Stimulated activated CD4-positive, alpha-beta T cell treated with anti-CD3 and anti-CD28 coated beads, Interleukin-15, amount 100 ng/mL, for 48 hours (primary cell): ENCODE measurements around the gene ZNF581.

Experiments
- DNase-seq, 2 donors: peaks; one replicate each; pipeline ENCODE4 v3.0.0-alpha.2; 2020; ENCODE audit warnings: low read depth in 2 of 2

The ZNF581 gene

DNA sequence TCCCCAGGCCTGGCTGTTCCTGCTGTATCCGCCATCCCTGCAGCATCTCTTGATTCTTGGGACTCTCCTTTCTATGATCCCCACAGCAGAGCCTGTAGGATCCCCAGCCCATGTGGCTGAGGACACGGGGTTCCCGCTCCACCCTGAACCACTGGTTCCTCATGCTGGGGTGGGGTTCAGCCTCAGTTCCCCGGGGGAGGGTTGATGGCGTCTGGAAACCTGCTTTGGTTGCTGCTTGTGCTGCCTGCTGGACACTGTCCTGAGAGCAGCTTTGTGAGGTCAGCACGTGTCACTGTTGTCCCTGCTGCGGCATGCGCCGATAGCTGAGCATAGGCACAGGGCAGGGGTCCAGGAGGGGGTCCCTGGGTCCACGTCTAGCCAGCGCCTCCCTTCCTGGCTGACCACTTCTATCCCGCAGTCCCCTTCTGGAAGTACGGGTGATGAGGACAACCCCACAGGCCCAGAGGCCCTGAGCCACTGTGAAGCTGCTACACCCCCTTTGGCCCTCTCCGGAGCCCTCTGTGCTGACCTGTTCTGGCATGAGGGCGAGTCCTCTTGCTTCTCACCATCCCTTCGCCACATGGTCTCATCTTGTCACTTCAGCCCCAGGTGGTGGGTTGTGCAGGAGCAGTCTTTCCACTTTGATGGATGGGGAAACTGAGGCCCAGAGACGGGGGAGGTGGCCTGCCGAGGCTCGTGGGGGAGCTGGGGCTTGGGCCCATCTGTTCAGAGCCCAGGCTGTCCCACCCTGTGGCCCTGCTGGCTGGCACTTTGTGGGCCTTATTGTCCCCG, 37.1 kb downstream of the ZNF581 start:
- DNase-seq, result no peak

- DNase-seq, result no peak
These were observed 38.0 kb downstream of the ZNF581 start for GRCh38 chr19:55681131-55682092.

DNA sequence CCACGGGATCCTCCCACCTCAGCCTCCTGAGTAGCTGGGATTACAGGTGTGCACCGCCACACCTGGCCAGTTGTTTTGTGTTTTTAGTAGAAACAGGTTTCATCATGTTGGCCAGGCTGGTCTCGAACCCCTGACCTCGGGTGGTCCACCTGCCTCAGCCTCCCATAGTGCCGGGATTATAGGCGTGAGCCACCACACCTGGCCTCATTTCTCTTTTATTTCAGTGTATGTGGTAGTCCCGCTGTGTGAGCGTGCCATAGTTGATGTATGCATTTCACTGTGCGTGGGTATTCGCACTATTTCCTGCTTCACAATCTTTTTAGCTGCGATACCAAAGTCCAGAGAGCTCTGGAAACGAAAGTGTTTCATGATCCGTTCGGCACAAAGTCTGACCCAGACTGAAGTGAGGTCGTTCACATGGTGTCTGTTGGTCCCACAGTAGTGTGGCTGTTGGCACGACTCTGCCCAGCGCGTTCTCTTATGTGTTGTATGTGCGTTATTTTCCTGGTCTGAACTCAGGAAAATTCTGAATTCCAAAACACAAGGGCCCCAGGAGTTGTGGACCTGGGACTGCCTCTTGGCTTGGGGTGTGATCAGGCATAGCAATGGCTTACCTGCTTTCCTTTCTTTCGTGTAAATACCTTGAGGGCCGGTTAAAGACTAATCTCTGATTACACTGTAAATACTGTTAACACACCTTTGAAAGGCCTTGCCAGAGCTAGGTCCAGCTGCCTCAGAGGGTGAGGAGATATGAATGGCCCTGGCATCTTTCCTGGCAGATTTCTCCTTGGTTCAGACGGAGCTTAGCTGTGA, 40.2 kb downstream of the ZNF581 start:
- no peak for DNase-seq

GRCh38 chr19:55684946-55685681, 41.7 kb downstream of the ZNF581 start:
- no peak for DNase-seq

DNA sequence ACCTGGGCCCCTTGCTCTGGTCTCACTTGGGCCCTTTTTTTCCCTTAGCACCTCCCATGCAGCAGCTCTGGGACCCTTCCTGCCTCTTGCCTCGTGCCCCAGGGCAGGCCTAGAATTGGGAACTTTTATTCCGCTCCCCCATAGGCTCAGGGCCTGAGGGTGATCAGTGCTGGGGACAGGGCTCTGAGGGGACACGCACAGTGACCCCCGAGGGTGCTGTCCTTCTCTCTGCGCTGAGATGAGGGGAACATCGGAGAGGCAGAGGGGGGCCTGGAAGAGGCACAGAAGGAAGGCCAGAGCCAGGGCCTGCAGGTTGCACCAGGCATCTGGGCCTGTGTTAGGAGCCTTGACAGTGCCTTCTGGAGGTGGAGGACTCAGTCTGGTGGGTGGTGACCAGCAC, 42.3 kb downstream of the ZNF581 start:
- DNase-seq, result no peak

DNA sequence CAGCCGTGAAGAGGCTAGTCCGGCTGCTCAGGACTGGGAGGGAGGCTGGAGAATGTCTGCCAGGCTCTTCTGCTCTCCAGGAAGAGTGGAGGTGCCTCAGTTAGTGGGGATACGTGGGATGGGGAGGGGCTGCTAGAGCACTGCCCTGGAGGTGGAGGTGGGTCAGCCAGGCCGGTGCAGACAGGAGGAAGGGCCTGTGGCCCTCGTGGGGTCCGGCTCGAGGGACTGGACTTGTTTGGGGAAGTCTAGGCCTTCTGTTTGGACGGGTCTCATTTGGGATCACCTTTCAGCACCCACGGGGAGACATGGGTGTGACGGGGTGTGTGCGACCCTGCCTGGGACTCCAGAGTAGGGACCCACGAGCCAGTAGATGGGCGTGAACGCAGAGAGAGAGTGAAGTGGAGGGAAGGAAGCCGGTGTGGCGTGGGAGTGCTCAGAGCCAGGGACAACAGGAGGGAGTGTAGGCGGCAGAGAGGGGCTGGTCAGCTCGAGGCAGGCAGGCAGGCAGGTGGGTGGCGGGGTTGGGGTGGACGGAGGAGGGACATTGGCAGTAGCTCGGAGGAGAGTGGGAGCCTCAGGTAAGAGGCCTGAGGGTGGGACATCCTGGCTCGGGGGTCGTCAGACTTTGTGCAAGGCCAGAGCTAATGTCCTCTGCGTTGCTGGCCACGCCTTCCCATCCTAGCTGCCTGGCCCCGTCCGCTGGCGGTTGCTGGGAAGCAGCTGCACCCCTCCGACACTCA, 43.0 kb downstream of the ZNF581 start:
- DNase-seq, result no peak

- no peak for DNase-seq
These were observed 44.1 kb downstream of the ZNF581 start for GRCh38 chr19:55687281-55688201.

DNA sequence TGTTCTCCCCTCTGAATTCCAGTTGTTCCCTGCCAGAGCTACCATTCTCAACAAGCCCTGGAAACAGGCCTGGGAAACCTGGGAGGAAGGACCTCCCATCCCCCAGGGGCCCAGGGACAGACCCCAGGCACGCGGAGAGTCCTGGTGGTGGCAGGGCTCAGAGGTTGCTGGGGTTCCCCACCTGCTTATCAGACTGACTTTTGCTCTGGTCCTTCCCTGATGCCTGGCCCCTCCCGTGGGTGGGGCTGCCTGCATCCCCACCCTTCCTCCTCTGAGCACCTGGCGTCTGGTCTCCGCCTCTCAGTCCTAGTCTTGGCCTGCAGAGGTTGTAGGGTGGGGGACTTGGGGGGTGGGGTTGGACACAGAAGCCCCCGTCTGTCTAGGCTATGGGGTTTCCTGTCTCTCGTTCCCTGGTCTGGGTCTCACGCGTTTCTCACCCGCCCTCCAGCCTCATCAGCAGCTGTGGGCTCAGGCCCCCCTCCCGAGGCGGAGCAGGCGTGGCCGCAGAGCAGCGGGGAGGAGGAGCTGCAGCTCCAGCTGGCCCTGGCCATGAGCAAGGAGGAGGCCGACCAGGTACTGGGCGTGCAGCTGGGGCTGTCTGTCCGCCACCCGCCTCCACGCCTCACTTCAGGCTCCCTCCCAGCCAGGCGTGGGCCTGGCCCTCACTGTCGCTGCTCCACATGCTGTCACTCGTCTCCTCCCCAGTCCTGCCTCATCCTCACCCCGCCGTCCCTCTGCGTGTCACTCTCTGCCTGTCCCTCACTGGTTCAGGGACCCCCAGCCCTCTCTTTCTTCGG, 45.2 kb downstream of the ZNF581 start:
- no peak for DNase-seq

DNA sequence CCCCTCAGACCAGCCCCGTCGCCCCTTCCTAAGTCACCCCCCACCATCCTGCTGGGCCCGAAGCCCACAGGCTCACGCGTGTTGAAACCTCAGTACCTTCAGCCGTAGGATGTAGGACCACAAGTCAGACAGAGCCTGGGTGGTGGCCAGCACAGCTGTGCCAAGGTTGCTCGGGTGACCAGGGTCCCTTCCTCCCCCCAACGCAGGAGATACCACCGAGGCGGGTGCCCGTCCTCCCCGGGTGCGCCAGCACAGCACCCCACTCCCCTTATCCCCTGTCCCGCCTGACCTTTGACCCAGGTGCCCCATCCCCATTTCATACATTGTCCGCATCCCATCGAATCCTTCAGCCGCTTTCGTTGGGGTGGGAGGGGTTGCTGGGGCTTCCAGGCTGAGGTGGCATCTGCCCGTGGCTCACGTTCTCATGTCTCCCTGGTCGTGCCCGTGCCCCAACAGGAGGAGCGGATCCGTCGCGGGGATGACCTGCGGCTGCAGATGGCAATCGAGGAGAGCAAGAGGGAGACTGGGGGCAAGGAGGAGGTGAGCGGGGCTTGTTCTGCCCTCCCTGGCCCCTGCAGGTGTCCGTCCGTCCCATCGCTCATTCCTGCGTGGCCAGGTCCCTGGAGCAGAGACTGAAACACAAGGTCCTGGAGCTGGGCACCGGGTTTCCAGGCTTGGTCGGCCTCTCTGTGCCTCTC, 46.1 kb downstream of the ZNF581 start:
- no peak for DNase-seq

DNA sequence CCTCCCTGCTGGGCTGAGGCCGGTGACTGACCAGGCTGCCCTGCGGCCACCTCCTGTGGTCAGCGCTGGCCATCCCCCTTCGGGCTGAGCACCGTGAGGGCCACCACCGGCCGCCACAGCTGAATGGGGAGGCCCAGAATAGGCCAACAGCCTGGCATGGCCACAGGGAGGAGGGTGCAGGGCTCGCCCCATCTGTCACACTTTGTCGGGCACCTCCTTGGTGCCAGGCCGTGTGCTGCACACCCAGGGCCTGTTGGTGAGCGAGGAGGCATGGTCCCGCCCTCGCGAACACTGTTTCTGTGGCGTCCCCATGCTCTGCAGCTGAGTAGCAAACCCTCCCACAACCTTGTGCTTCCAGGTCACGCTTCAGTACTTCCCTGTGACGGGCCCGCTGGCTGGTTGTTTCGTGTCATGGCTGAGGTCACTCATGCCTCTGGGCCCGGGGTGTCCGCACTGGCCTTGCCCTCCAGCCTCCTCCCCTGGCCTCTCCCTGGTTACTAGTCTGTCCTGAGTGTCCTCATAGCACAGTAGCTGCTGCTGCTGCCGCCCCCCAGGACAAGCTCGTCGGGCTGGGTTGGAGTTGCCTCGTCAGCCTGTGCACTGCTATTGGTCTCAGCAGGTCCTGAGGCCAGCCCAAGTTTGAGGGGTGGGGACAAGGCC, 46.8 kb downstream of the ZNF581 start:
- DNase-seq, result no peak

DNA sequence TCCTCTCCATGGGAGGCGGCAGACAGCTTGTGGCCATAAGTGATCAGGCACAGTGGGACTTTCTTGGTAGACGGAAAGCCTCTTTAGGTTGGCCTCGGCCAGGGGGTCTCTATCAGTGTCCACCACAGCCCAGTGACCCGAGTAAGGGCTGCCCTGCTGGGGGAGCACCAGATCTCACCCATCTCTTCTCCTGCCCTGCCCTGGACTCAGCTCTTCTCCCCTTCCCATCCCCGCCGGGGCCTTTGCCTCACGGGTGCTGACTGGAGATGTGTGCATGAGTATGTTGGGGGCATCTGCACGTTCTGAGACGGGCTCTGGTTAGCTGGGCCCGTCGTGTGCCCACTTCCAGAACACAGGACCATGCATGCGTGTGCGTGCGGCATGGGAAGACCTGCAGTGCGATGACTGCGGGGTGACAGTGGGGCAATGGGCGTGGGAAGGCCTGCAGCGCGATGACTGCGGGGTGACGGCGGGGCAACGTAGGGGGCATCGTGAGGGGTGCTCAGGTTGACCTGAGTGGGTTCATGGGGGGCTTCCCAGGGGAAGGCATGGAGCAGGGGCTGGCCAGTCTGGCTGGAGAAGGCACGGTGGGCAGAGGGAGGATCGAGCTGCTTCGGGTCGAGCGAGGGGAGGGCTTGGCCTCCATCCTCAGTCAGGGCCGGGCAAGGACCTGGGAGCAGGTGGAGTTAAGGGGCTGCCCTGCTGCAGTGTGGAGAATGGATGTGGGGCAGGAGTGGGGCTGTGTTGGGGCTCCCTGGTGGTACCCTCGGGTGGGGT, 47.5 kb downstream of the ZNF581 start:
- DNase-seq, result no peak

GRCh38 chr19:55691561-55692481, 48.4 kb downstream of the ZNF581 start:
- no peak for DNase-seq

GRCh38 chr19:55692681-55693081, 49.2 kb downstream of the ZNF581 start:
- no peak for DNase-seq

DNA sequence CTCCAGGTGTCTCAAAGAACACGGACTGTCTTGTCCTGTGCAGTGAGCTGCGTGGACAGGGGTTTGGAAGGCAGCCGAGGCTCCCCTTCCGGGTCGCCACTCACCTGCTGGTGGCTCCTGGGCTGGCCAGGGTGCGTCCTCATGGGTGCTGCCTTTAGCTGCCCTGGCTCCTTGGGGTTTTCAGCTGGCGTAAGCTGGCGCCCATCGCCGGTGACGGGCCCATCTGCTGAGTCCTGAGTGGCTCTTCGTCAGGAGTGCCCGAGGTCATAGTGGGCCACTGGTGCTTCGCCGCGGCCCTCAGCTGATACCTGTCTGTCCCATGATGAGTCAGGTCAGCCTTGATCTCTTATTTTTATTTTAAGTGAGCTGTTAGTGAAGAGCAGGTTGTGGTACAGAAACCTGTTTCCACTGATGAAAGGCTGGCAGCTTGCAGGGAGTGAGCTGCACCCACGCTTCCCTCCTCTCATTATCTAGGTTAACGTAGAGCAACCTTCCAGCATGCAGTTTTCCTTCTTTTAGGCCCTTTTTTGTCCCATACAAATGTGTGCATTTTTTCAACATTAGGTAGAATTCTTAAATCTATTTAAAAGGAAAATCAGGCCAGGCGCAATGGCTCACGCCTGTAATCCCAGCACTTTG, 50.0 kb downstream of the ZNF581 start:
- no peak for DNase-seq

GRCh38 chr19:55694241-55694655, 50.8 kb downstream of the ZNF581 start:
- no peak for DNase-seq
